ENCODE data around the gene DPP6.

DNA sequence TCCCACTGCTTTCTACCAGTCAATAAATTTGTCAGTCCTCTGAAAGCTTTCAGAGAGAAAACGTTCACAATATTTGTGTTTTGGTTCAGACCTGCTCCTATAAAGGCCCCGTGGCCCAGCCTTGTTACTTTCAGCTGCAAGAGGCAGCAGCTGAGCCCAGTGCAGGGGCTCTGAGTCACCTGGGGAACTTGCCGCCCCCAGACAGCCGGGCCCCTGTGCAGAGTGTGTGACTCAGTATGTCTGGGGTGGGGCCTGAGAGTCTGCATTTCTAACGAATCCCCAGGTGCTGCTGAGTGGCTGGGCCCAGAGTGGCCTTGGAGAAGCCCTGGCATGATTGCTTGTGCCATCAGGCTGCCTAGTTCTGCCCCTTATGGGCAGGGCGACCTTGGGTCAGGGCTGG, 647.2 kb downstream of the DPP6 start:
- TF ChIP-seq CTCF (IDR thresholded peaks at IDR 0.05) (no peak), POLR2AphosphoS5 (IDR thresholded peaks at IDR 0.05) (no peak), POLR2A (IDR thresholded peaks at IDR 0.05) (no peak)
